IPS DF 6.9 (cell line): ENCODE measurements around the gene AIP.
A peak's percentile ranks its signal among the peaks of the same experiment; 100 is the strongest.

Experiments used
- DNase-seq: peaks from one replicate; pipeline ENCODE4 v3.0.0-alpha.2; 2013; ENCODE audit warnings: low read depth, low spot score
- H3K27ac ChIP-seq: one replicate; pipeline ENCODE4 v1.5.1; 2013; ENCODE audit warnings: low read length, control low read depth
- H3K27me3 ChIP-seq: 2 replicates; pipeline ENCODE4 v1.6.1; 2013; ENCODE audit warnings: mild to moderate bottlenecking, low read length; ENCODE audit not compliant: control insufficient read depth, insufficient read depth
- H3K36me3 ChIP-seq: 2 replicates; pipeline ENCODE4 v1.6.1; 2013; ENCODE audit warnings: low read length; ENCODE audit not compliant: control insufficient read depth, insufficient read depth
- H3K4me1 ChIP-seq: 2 replicates; pipeline ENCODE4 v1.6.1; 2013; ENCODE audit warnings: low read length; ENCODE audit not compliant: control insufficient read depth, insufficient read depth
- H3K4me3 ChIP-seq: 2 replicates; pipeline ENCODE4 v1.5.1; 2013; ENCODE audit warnings: mild to moderate bottlenecking, low read length
- H3K9me3 ChIP-seq: 2 replicates; pipeline ENCODE4 v1.6.1; 2013; ENCODE audit warnings: low read length, inconsistent platforms; ENCODE audit not compliant: control insufficient read depth, insufficient read depth
- WGBS: extraction: QIAGEN DNeasy Blood & Tissue Kit; methylation state at CpG from one replicate; pipeline ENCODE4 v1.1.7; 2013; ENCODE audit warnings: mixed read lengths, missing lambda C conversion rate; ENCODE audit not compliant: insufficient read length, insufficient coverage; 5-methylcytosine and 5-hydroxymethylcytosine counted together

AIP gene

DNA sequence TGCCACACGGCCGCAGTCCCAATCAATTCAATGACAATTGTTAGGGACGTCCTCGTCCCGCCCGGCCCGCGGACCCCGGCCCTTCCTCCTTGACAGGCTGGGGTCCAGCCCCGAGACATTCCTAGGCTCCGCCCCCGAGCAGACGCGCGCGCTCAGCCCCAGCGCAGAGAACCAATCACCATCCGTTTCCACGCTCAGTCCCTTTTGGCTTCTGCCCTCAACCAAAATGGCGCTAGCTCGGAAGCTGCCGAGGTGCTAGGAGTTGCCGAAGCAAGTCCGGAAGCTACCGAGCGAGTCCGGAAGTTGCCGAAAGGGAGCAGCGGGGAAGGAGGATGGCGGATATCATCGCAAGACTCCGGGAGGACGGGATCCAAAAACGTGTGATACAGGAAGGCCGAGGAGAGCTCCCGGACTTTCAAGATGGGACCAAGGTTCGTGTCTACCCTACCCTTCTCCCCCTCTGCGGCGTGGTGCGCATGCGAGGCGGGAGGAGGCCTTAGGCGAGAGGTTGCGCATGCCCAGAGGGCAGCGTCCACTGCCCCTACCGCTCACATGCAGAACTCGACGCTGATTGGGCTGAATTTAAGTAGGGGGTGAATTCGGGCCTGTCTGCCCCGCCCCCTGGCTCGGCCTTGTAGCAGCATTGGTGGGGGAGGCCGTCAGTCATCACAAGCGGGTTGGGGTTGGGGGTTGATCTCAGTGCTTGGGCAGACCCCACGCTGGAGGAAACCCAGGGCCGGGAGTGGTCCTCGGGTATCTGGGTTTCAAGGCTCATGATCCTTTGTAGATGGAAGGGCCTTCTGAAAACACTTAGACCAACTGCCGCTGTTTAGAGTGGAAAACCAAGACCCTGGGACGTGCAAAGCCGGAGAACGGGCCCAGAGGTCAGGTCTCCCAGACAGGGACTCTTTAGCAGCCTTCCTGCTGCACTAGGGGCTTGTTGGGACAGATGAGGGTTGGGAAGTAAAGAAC, at the start of gene AIP:
TSS of gene AIP (plus strand) at position 200 of the 972 bp plus-strand sequence. CDS start at position 333, 133 bp downstream.
- no peak within 1 kb of the TSS for H3K27ac ChIP-seq
- H3K4me1 ChIP-seq = no peaks in the 10 kb centered on the region; the same call in 1 of the 2 replicates
- peak; percentile 99 for DNase-seq
- H3K36me3 ChIP-seq = no peaks in the 10 kb centered on the region
- no CpG with 5 or more reads among the region's 60 CpGs for WGBS
- no peaks in the 10 kb centered on the region for H3K27me3 ChIP-seq
- H3K4me3 ChIP-seq = peak within 1 kb of the TSS; percentile 50; the same call in 1 of the 2 replicates
- no peaks in the 10 kb centered on the region for H3K9me3 ChIP-seq

DNA sequence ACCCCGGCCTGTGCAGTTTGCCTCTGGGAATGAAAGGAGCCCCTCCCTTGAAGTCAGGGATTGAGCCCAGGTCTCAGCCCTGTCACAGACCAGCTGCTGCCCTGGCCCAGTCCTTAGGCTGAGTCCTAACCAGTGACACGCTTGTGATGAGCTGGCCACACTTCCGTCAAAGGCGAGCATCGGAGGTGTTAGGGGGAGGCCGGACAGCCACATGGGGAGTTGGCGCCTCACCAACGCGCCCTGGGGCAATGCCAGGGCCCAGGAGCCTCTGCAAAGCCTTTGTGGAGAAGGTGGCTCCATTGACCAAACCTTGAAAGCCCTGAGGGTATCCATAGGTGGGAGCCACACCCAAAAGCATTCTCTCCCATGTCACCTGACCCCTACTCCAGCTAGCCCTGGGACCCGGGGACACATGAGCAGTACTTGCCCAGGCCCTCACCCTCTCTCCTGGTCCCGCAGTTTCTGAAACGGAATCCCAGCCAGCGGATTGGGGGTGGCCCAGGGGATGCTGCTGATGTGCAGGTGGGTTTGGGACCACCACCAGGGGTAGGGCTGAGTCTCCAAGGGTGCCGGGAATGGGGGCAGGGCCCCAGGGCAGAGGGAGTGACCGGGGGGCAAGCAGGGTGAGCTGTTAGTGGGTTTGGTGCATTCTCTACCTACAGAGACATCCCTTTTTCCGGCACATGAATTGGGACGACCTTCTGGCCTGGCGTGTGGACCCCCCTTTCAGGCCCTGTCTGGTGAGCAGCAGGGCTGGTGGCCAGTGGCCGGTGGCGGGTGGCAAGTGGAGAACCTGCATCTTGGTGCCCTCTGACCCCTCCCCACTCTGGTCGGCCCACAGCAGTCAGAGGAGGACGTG, 49.1 kb upstream of the AIP start:
- no peaks in the 10 kb centered on the region for H3K27me3 ChIP-seq
- H3K4me1 ChIP-seq = peaks cover 8% of the 10 kb centered on the region; the same call in 1 of the 2 replicates
- peaks cover 26% of the 10 kb centered on the region for H3K36me3 ChIP-seq

DNA sequence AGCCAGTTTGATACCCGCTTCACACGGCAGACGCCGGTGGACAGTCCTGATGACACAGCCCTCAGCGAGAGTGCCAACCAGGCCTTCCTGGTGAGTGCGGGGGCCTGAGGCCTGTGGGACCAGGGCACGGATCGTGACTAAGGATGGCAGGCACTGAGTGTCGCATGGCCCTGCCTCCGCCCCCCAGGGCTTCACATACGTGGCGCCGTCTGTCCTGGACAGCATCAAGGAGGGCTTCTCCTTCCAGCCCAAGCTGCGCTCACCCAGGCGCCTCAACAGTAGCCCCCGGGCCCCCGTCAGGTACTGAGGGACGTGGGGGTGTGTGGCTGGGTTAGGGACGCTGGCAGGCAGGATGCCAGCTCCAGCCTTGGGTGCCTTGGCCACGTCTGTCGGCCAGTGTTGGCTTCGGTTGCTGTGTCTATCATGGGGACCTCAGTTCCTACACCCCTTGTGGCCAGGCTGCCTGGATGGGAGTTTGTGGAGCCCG, 48.4 kb upstream of the AIP start:
- Histone ChIP-seq H3K27ac (no peak overlapping the region), H3K4me3 (no peak overlapping the region), H3K36me3 (peaks cover 26% of the 10 kb centered on the region), H3K9me3 (no peaks in the 10 kb centered on the region), H3K27me3 (no peaks in the 10 kb centered on the region), H3K4me1 (peaks cover 6% of the 10 kb centered on the region; the same call in 1 of the 2 replicates)
- no CpG with 5 or more reads among the region's 23 CpGs for WGBS
- no peak for DNase-seq

More for the DNA sequence above, 49.1 kb upstream of the AIP start:
- no CpG with 5 or more reads among the region's 22 CpGs for WGBS
- H3K9me3 ChIP-seq = no peaks in the 10 kb centered on the region
- DNase-seq = no peak
- no peak overlapping the region for H3K27ac ChIP-seq
- H3K4me3 ChIP-seq = no peak overlapping the region

DNA sequence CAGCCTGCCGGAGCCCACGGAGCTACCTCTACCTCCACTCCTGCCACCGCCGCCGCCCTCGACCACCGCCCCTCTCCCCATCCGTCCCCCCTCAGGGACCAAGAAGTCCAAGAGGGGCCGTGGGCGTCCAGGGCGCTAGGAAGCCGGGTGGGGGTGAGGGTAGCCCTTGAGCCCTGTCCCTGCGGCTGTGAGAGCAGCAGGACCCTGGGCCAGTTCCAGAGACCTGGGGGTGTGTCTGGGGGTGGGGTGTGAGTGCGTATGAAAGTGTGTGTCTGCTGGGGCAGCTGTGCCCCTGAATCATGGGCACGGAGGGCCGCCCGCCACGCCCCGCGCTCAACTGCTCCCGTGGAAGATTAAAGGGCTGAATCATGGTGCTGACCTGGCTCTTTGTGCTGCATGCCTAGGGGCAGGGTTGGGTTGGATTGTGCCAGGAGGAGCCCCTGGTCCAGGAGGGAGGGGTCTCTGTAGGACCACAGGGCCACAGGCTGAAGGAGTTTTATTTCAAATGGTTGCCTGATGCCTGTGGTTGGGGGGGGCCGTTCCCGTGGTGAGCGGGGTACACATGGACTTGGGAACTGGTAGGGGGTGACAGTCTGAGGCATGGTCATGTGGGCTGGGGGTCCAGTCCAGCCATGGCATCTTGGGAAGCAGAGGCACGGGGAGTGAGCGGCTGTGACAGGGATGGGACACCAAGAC, 47.6 kb upstream of the AIP start:
- DNase-seq = no peak
- no peak overlapping the region for H3K27ac ChIP-seq
- H3K4me1 ChIP-seq = peaks cover 6% of the 10 kb centered on the region; the same call in 1 of the 2 replicates
- H3K4me3 ChIP-seq = no peak overlapping the region
- peaks cover 26% of the 10 kb centered on the region for H3K36me3 ChIP-seq
- no peaks in the 10 kb centered on the region for H3K27me3 ChIP-seq
- no CpG with 5 or more reads among the region's 26 CpGs for WGBS
- H3K9me3 ChIP-seq = no peaks in the 10 kb centered on the region

DNA sequence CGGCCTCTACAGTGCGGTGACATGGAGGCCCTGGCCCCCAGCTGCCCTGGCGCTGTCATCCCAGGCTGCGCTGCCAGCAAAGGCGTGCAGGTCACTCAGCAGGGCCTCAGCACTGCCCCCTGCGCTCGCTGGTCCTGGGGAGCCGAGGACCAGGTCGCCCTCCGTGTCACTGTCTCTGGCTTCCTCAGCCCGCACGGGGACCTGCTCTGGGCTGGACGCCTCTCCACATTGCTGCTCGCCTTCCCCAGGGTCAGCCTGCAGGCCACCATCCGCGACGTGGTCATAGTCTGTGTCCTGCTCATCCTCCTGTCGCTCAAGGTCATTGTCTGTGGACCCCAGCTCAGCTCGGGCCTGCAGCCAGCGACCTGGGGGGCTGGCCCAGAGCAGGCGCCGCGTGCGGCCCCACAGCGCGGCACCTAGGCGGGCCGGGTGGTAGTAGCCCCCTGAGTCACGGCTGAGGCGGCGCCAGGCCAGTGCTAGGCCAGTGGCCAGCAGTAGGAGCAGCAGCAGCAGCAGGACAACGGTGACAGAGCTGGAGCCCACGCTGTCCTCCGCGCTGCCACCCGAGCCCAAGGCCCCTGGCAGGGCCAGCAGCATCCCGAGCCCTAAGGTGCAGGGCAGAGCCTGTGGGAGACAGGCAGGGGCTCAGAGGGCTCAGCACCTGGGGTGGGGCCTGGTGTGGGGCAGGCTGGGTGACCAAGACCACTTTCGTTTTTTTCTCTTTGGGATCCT, 46.9 kb upstream of the AIP start:
- Histone ChIP-seq H3K4me1 (peaks cover 6% of the 10 kb centered on the region; the same call in 1 of the 2 replicates), H3K36me3 (peaks cover 26% of the 10 kb centered on the region), H3K9me3 (no peaks in the 10 kb centered on the region), H3K27ac (no peak overlapping the region), H3K4me3 (no peak overlapping the region), H3K27me3 (no peaks in the 10 kb centered on the region)
- no CpG with 5 or more reads among the region's 38 CpGs for WGBS
- no peak for DNase-seq

DNA sequence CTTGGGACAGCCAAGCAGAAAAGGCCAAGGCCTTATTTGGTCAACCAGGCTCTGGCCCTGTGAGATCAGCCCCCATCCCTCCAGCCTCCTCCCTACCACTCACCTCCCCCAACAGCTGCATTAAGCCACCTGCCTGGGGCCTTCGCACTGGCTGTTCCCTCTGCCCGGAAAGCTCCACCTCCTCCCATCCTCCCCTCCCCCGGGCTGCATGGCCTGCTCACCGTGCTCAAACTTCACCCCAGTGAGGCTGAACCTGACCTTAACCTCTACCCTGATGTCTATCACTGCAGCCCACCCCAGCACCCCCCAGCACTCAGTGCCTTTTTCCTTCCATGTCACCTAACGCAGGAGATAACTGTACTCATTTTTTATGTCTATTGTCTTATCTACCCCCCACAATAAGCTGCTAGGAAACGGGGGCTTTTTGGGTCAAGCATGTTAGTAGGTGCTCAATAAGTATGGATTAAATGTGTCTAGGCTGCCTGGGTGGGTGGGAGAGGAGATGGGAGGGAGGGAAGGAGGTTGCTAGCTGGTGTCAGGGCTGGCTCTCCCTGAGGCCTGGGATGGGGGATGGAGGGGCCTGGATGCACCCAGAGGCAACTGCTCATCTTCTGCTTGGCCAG, 46.3 kb upstream of the AIP start:
- no peaks in the 10 kb centered on the region for H3K9me3 ChIP-seq
- no peak overlapping the region for H3K4me3 ChIP-seq
- no peak for DNase-seq
- H3K36me3 ChIP-seq = peaks cover 26% of the 10 kb centered on the region
- WGBS = no CpG with 5 or more reads among the region's 6 CpGs
- H3K27me3 ChIP-seq = no peaks in the 10 kb centered on the region
- no peak overlapping the region for H3K27ac ChIP-seq
- peaks cover 6% of the 10 kb centered on the region; the same call in 1 of the 2 replicates for H3K4me1 ChIP-seq

DNA sequence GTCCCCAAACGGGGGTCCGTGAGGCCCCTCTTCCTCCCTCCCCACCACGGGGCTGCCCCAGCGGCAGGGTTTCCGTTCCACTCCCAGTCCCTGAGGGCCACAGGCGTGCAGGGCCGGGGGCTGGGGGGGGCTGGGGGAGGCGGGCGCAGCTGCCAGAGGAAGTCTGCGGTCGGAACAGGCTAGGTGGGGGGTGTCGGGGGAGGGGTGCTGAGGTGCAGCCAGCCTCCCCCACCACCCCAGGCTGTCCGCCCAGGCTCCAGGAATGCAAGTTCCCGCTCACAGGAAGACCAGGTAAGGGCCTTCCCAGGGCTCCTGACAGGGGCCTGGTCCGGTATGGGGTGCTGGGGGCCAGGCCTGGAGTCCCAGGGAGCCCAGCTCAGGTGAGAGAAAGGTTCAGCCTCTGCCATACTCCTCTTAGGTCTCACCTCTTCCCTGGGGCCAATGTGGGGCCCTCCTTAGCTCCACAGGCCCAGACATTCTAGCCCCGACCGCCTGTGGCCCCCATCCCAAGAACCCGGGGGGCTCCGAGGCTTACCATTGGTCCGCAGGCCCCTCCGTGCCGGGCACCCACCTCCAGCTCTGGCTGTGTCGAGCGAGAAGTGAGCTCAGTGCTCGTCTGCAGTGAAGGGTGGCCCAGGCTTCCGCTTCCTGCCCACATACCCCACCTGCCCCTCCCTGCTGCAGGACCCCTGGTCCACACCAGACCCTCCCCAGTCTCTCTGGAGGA, 45.6 kb upstream of the AIP start, which contains the start of gene PTPRCAP:
TSS of gene PTPRCAP (minus strand) at position 601 of the 727 bp plus-strand sequence. CDS start at position 538, 63 bp downstream.
- H3K27ac ChIP-seq = no peak within 1 kb of the TSS
- H3K4me3 ChIP-seq = no peak within 1 kb of the TSS
- DNase-seq = no peak
- WGBS = no CpG with 5 or more reads among the region's 26 CpGs
- H3K27me3 ChIP-seq = no peaks in the 10 kb centered on the region
- peaks cover 27% of the 10 kb centered on the region for H3K36me3 ChIP-seq
- H3K9me3 ChIP-seq = no peaks in the 10 kb centered on the region
- H3K4me1 ChIP-seq = peaks cover 6% of the 10 kb centered on the region; the same call in 1 of the 2 replicates

DNA sequence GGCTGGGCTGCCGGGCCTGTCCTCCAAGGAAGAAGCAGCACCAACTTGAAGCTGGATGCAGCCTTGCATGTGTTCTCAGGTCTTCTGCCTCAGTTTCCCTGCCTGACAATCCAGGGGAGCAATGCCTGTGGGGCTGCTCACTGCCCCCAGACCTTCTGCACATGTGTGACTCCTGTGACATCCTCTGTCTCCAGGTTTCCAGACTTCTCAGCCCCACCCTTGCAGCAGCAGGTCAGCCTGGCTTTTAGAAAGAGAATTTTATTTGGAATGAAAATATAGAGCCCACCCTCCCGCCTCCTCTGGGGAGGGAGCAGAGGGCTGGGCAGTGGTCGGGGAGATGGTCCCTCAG, 45.0 kb upstream of the AIP start:
- no peaks in the 10 kb centered on the region for H3K27me3 ChIP-seq
- no peak overlapping the region for H3K27ac ChIP-seq
- no peak for DNase-seq
- WGBS = no CpG with 5 or more reads among the region's 3 CpGs
- no peaks in the 10 kb centered on the region for H3K9me3 ChIP-seq
- H3K36me3 ChIP-seq = peaks cover 22% of the 10 kb centered on the region
- peaks cover 6% of the 10 kb centered on the region for H3K4me1 ChIP-seq
- H3K4me3 ChIP-seq = no peak overlapping the region
